Ishikawa (cell line): ENCODE results near the gene SERPINA6.

Experiments used
- CEBPB ChIP-seq: IDR thresholded peaks from 2 replicates; pipeline ENCODE4 v1.6.1; 2012
- CREB1 ChIP-seq: IDR thresholded peaks from 2 replicates; pipeline ENCODE4 v1.6.1; 2012; ENCODE audit warnings: low read depth
- EGR1 ChIP-seq: IDR thresholded peaks from 2 replicates; pipeline ENCODE4 v1.6.1; 2012
- EP300 ChIP-seq: IDR thresholded peaks from 2 replicates; pipeline ENCODE4 v1.6.1; 2012; ENCODE audit warnings: borderline replicate concordance
- FOXM1 ChIP-seq: IDR thresholded peaks from 2 replicates; pipeline ENCODE4 v1.6.1; 2012; ENCODE audit warnings: low read depth, borderline replicate concordance
- NFIC ChIP-seq: IDR thresholded peaks from 2 replicates; pipeline ENCODE4 v1.6.1; 2012
- RAD21 ChIP-seq: IDR thresholded peaks from 2 replicates; pipeline ENCODE4 v1.6.1; 2012; ENCODE audit warnings: low read depth
- TAF1 ChIP-seq: IDR thresholded peaks from 2 replicates; pipeline ENCODE4 v1.6.1; 2012; ENCODE audit warnings: low read depth, mild to moderate bottlenecking
- TCF12 ChIP-seq: IDR thresholded peaks from 2 replicates; pipeline ENCODE4 v1.6.1; 2012; ENCODE audit warnings: low read depth
- TEAD4 ChIP-seq: IDR thresholded peaks from 2 replicates; pipeline ENCODE4 v1.6.1; 2012
- YY1 ChIP-seq: IDR thresholded peaks from 2 replicates; pipeline ENCODE4 v1.6.1; 2012; ENCODE audit warnings: low read depth
- ZBTB7A ChIP-seq: IDR thresholded peaks from 2 replicates; pipeline ENCODE4 v1.6.1; 2012; ENCODE audit warnings: low read depth
- TF ChIP-seq, protein P1 (sequence below): IDR thresholded peaks from 2 replicates; pipeline ENCODE4 v1.6.1; 2012
- TF ChIP-seq, protein P2 (sequence below): IDR thresholded peaks from 2 replicates; pipeline ENCODE4 v1.6.1; 2012
- TF ChIP-seq, protein P3 (sequence below): IDR thresholded peaks from 2 replicates; pipeline ENCODE4 v1.6.1; 2012; ENCODE audit warnings: low read depth, mild to moderate bottlenecking

The SERPINA6 gene

DNA sequence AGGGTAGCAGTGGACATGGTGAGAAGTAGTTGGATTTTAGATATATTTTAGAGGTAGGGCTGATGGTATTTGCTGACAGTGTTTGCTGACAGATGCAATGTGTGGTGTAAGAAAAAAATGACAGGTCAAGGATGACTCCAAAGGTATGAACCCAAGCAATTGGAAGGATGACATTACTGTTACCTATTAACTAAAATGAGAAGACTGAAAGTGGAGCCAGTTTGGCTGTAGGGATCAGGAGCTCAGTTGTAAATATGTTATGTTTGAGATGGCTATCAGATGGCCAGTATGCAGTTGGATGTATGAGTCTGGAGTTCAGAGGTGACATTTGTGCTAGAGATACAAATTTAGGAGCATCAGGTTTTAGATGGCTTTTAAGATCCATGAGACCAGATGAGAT lies 17.4 kb upstream of the SERPINA6 start:
- TF ChIP-seq EGR1 = no peak

DNA sequence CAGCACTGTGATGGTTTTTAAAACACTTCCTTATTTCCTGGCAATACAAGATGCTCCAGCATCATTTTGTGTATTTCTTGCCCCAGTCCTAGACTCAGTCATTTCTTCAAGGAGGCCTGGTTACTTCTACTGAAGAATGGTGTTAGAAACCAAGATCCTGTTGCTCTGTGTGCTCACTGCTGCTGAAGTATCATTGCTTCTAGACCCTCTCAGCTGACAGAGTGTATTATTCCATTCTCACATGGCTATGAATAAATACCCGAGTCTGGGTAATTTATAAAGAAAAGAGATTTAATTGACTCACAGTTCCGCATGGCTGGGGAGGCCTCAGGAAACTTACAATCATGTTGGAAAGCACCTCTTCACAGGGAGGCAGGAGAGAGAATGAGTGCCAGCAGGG lies 14.9 kb upstream of the SERPINA6 start:
- TF ChIP-seq TCF12 (no peak), RAD21 (no peak)

DNA sequence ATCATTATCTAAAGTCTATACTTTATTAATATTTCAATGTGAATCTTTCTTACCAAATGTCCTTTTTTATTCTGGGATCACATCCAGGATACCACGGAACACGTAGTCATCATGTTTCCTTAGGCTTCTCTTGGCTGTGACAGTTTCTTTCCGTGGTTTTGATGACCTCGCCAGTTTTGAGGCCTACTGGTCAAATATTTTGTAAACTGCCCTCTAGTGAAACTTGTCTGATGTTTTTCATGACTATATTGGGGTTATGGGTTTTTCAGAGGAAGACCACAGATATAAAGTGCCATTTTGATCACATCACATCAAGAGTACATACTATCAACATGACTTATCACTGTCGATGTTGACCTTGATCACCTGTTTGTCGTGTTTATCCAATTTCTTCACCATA lies 14.1 kb upstream of the SERPINA6 start:
- TF ChIP-seq, protein P1, sequence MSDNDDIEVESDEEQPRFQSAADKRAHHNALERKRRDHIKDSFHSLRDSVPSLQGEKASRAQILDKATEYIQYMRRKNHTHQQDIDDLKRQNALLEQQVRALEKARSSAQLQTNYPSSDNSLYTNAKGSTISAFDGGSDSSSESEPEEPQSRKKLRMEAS = no peak
- TF ChIP-seq RAD21 (no peak), TEAD4 (no peak), YY1 (no peak), ZBTB7A (no peak), TCF12 (no peak), EP300 (no peak), FOXM1 (no peak), TAF1 (no peak), EGR1 (no peak), NFIC (no peak), CREB1 (no peak), CEBPB (no peak)
- TF ChIP-seq, protein P2, sequence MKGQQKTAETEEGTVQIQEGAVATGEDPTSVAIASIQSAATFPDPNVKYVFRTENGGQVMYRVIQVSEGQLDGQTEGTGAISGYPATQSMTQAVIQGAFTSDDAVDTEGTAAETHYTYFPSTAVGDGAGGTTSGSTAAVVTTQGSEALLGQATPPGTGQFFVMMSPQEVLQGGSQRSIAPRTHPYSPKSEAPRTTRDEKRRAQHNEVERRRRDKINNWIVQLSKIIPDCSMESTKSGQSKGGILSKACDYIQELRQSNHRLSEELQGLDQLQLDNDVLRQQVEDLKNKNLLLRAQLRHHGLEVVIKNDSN = no peak
- TF ChIP-seq, protein P3, sequence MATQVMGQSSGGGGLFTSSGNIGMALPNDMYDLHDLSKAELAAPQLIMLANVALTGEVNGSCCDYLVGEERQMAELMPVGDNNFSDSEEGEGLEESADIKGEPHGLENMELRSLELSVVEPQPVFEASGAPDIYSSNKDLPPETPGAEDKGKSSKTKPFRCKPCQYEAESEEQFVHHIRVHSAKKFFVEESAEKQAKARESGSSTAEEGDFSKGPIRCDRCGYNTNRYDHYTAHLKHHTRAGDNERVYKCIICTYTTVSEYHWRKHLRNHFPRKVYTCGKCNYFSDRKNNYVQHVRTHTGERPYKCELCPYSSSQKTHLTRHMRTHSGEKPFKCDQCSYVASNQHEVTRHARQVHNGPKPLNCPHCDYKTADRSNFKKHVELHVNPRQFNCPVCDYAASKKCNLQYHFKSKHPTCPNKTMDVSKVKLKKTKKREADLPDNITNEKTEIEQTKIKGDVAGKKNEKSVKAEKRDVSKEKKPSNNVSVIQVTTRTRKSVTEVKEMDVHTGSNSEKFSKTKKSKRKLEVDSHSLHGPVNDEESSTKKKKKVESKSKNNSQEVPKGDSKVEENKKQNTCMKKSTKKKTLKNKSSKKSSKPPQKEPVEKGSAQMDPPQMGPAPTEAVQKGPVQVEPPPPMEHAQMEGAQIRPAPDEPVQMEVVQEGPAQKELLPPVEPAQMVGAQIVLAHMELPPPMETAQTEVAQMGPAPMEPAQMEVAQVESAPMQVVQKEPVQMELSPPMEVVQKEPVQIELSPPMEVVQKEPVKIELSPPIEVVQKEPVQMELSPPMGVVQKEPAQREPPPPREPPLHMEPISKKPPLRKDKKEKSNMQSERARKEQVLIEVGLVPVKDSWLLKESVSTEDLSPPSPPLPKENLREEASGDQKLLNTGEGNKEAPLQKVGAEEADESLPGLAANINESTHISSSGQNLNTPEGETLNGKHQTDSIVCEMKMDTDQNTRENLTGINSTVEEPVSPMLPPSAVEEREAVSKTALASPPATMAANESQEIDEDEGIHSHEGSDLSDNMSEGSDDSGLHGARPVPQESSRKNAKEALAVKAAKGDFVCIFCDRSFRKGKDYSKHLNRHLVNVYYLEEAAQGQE = no peak

DNA sequence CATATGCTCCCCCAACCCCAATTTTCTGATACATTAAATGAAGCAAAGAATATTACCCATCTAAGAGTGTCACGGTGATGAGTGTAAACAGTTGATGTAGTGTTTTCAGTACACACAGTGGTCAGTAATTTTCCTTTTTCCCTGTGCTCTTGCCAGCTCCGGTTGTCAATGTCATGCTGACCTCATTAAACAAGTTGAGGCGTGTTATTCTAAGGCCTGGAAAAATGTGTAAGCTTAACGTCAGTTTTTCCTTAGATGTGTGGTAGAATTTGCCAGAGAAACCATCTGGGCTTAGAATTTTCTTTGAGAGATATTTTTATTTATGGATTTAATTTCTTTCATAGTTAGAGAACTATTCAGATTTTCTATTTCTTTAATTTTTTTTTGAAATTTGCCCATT lies 11.7 kb upstream of the SERPINA6 start:
- TF ChIP-seq EP300 = no peak
- no peak for TF ChIP-seq CEBPB
- TF ChIP-seq, protein P2 = no peak
- no peak for TF ChIP-seq YY1
- no peak for TF ChIP-seq ZBTB7A
- no peak for TF ChIP-seq EGR1
- no peak for TF ChIP-seq NFIC

DNA sequence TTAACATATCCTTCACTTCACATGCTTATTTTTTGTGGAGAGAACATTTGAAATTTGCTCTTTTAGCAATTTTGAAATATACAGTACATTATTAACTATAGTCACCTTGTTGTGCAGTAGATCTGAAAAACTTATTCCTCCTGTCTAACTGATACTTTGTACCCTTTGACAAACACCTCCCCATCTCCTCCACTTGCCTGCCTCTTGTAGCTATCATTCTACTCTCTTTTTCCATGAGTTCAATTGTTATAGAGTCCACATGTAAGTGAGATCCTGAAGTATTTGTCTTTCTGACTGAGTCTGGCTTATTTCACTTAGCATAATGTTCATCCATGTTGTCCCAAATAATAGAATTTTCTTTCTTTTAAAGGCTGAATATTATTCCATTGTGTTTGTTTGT lies 9.5 kb upstream of the SERPINA6 start:
- no peak for TF ChIP-seq FOXM1
- TF ChIP-seq RAD21 = no peak
- TF ChIP-seq TEAD4 = no peak
- TF ChIP-seq, protein P3 = no peak
- TF ChIP-seq YY1 = no peak
- TF ChIP-seq TAF1 = no peak
- no peak for TF ChIP-seq TCF12
- TF ChIP-seq ZBTB7A = no peak
- TF ChIP-seq CREB1 = no peak
- no peak for TF ChIP-seq EP300
- TF ChIP-seq, protein P2 = no peak
- TF ChIP-seq EGR1 = no peak
- TF ChIP-seq, protein P1 = no peak

DNA sequence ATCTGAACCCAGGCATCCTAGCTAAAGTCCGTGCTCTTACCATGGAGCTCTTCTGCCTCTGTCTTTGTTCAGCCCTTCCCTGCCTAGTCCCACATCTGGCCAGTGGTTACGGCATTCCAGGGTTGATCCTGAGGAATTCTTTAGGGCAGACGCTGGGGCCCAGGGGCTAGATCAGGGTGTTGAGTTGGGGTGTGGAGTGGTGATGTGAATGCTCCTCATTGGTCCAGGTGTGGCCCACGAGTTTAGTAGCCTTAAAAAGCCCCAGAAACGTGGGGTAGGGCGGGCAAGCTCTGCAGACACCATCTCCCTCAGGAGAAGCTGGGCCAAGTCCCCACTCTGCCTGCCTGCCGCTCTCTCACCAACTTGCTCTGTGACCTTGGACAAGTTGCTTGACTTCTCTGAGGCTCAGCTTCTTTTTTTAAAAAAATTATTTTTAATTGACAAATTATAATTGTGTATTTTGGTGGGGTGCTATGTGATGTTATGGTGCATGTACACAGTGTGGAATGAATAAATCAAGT lies 9.0 kb upstream of the SERPINA6 start:
- TF ChIP-seq, protein P3 = no peak
- TF ChIP-seq YY1 (no peak), TAF1 (no peak), EGR1 (no peak), EP300 (no peak), RAD21 (no peak), TEAD4 (no peak)
- TF ChIP-seq, protein P2 = no peak
